ENCODE measurements around the gene SLC7A8. TPM values are rescaled to one million over a fixed set of nuclear protein-coding genes. Genes with fewer than 3 reads are reported as not detected.

Gene SLC7A8
- total RNA-seq, 1 donor from 2014 or later, result 62.3 TPM

DNA sequence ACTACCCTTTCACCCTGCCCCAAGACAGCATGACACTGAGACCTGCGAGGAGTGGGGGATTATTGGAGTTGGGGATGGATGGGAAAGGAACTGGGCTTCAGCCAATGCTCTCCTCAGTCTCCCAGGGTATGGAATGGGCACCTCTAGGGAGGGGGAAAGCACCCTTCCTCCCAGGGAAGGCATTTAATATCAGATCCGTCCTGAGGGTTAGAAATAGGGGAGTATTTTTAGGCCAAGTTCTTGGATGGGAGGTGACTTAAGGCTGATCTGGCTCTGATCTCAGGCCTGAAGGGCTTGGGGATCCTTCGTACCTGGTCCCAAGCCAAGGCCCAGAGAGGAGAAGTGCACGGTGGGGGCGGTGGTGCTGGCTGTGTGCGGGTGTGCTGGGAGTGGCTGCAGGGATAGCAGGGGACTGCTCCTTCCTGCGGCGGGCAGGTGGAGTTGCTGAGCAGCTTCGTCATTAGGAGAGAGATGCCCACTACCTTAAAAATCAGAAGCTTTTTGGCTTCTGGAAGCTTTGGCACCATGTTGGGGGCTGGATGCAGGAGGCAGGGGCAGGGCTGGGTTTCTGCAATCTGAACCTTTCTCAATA lies 57.4 kb downstream of the SLC7A8 start:
- Mint-ChIP-seq H3K27me3 (ENCODE audit: low read depth) (no peaks in the 10 kb centered on the region), H3K27ac (no peak overlapping the region), H3K4me3 (no peak overlapping the region), H3K36me3 (peaks cover 24% of the 10 kb centered on the region), H3K4me1 (peaks cover 12% of the 10 kb centered on the region), H3K9me3 (no peaks in the 10 kb centered on the region)
- no peak for DNase-seq (ENCODE audit: low spot score in 2 of 2, unreplicated experiment in 2 of 2)
- TF ChIP-seq, protein P1, sequence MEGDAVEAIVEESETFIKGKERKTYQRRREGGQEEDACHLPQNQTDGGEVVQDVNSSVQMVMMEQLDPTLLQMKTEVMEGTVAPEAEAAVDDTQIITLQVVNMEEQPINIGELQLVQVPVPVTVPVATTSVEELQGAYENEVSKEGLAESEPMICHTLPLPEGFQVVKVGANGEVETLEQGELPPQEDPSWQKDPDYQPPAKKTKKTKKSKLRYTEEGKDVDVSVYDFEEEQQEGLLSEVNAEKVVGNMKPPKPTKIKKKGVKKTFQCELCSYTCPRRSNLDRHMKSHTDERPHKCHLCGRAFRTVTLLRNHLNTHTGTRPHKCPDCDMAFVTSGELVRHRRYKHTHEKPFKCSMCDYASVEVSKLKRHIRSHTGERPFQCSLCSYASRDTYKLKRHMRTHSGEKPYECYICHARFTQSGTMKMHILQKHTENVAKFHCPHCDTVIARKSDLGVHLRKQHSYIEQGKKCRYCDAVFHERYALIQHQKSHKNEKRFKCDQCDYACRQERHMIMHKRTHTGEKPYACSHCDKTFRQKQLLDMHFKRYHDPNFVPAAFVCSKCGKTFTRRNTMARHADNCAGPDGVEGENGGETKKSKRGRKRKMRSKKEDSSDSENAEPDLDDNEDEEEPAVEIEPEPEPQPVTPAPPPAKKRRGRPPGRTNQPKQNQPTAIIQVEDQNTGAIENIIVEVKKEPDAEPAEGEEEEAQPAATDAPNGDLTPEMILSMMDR (IDR thresholded peaks at IDR 0.05; ENCODE audit: unreplicated experiment), result no peak

DNA sequence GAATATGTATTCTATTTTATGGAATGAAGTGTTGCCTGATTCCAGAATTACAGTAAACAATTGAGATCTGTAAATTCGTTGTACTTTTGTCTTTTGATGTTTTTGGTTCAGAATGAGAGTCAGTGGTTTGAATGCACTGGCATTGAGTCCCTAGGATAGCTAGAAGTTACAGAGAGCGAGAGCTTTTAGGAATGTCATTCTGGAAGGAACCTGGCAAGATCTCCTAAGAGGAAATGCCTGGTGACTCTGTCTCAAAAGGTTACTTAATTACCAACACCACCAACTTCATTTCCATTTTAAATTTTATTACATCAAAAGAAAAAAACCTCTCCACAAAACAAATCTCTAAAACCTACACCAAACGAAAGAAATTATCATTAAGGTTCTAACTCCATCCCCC lies 58.4 kb downstream of the SLC7A8 start:
- peak overlapping the region; percentile 9 for H3K27ac Mint-ChIP-seq
- peaks cover 17% of the 10 kb centered on the region for H3K4me1 Mint-ChIP-seq
- no peaks in the 10 kb centered on the region for H3K9me3 Mint-ChIP-seq
- no peak overlapping the region for H3K4me3 Mint-ChIP-seq
- H3K36me3 Mint-ChIP-seq, result peaks cover 17% of the 10 kb centered on the region
- TF ChIP-seq, protein P1 (IDR thresholded peaks at IDR 0.05; ENCODE audit: unreplicated experiment), result no peak
- no peaks in the 10 kb centered on the region for H3K27me3 Mint-ChIP-seq (ENCODE audit: low read depth)
- DNase-seq (ENCODE audit: low spot score in 2 of 2, unreplicated experiment in 2 of 2), result no peak

DNA sequence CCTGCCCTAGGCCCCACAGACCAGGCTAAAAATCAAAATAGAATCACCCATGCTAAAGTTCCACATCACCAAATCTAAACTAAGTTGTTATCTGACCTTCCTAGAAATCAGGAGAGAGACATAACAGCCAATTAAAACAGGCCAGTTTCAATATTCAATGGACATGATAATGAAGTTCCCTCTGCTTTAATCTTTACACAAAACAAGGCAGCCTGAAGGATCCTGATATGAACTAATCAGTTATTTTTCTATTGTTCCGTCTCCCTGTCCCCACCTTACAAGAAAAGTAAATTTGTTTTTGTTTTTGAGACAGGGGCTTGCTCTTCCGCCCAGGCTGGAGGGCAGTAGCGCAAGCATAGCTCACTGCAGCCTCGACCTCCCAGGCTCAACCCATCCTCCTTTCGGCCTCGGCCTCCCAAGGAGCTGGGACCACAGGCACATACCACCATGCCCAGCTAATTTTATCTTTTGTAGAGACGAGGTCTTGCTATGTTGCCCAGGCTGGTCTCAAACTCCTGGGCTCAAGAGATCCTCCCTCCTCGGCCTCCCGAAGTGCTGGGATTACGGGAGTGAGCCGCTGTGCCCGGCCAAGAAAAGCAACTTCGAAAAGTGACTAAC lies 59.0 kb downstream of the SLC7A8 start:
- H3K4me3 Mint-ChIP-seq, result no peak overlapping the region
- no peaks in the 10 kb centered on the region for H3K9me3 Mint-ChIP-seq
- H3K4me1 Mint-ChIP-seq, result peaks cover 17% of the 10 kb centered on the region
- no peaks in the 10 kb centered on the region for H3K27me3 Mint-ChIP-seq (ENCODE audit: low read depth)
- DNase-seq (ENCODE audit: low spot score in 2 of 2, unreplicated experiment in 2 of 2), result no peak
- peak overlapping the region; percentile 74 for H3K27ac Mint-ChIP-seq
- TF ChIP-seq, protein P1 (IDR thresholded peaks at IDR 0.05; ENCODE audit: unreplicated experiment), result no peak
- peaks cover 15% of the 10 kb centered on the region for H3K36me3 Mint-ChIP-seq

DNA sequence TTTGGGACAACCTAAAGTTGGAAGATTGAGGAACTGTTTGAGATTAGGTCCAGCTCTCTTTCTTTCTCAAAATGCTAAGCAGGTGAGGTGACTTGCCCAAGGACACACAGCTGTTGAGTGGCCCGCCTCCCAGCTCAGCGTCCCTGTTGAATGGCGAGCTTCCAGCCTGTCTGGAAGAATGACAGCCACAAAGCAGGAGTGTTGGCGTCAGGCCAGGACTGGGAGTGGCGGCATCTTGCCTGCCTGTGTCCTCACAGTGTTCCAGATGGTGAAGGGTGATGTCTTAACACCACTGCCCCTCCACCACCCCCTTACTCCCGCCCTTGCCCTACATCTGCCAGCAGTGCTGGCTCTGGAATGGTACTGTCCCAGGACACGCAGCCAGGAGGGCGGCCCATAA lies 60.0 kb downstream of the SLC7A8 start:
- TF ChIP-seq, protein P1 (IDR thresholded peaks at IDR 0.05; ENCODE audit: unreplicated experiment), result no peak
- DNase-seq (ENCODE audit: low spot score in 2 of 2, unreplicated experiment in 2 of 2), result no peak
- Mint-ChIP-seq H3K4me3 (no peak overlapping the region), H3K36me3 (peaks cover 7% of the 10 kb centered on the region), H3K27me3 (ENCODE audit: low read depth) (no peaks in the 10 kb centered on the region), H3K9me3 (no peaks in the 10 kb centered on the region), H3K27ac (no peak overlapping the region), H3K4me1 (peaks cover 17% of the 10 kb centered on the region)

DNA sequence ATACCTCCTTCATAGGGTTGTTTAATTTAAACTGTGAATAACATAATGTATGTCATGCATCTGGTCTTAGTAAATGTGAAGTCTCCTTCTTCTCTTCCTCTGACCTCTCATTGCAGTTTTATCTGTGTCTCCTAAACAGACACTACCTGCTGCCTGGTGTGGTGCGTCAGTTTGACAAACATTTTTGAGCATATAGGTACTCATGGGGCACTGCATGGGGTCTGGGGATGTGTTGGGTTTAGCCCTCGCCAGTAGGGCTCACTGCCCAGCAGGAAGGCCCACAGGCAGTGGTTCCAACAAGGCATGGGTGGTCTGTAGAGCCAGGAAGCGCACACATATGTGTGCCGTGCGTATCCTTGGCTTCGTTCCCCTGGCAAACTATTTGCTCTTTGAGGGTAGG lies 61.4 kb downstream of the SLC7A8 start:
- peaks cover 2% of the 10 kb centered on the region for H3K36me3 Mint-ChIP-seq
- TF ChIP-seq, protein P1 (IDR thresholded peaks at IDR 0.05; ENCODE audit: unreplicated experiment), result no peak
- DNase-seq (ENCODE audit: low spot score in 2 of 2, unreplicated experiment in 2 of 2), result no peak
- peaks cover 17% of the 10 kb centered on the region for H3K4me1 Mint-ChIP-seq
- H3K9me3 Mint-ChIP-seq, result no peaks in the 10 kb centered on the region
- H3K4me3 Mint-ChIP-seq, result no peak overlapping the region
- no peak overlapping the region for H3K27ac Mint-ChIP-seq
- no peaks in the 10 kb centered on the region for H3K27me3 Mint-ChIP-seq (ENCODE audit: low read depth)
